Colonic mucosa (tissue), 4 donors: Measurements from ENCODE around the gene GRID1. TPM values are rescaled to one million over a fixed set of nuclear protein-coding genes. Genes with fewer than 3 reads are reported as not detected.

ENCODE experiments used
- DNase-seq: peaks from one replicate; pipeline ENCODE4 v3.0.0-alpha.2; 2020
- H3K27ac ChIP-seq: fragments of 200-600 bp; one replicate; pipeline ENCODE4 v1.8.0; 2021
- H3K27me3 ChIP-seq: fragments of 200-600 bp; one replicate; pipeline ENCODE4 v1.8.0; 2021
- H3K36me3 ChIP-seq: fragments of 200-600 bp; one replicate; pipeline ENCODE4 v1.8.0; 2021
- H3K4me1 ChIP-seq: fragments of 200-600 bp; one replicate; pipeline ENCODE4 v1.8.0; 2021; ENCODE audit warnings: mild to moderate bottlenecking
- H3K4me3 ChIP-seq: fragments of 200-600 bp; one replicate; pipeline ENCODE4 v1.8.0; 2021
- H3K9ac ChIP-seq, 2 donors: one replicate each; pipeline ENCODE4 v1.7.0; 2013; ENCODE audit warnings: control low read depth in 2 of 2, low read depth in 2 of 2, low read length in 2 of 2
- H3K9me3 ChIP-seq: fragments of 200-600 bp; one replicate; pipeline ENCODE4 v1.8.0; 2021
- CTCF ChIP-seq: fragments of 200-600 bp; IDR thresholded peaks from one replicate; pipeline ENCODE4 v1.8.0; 2022; ENCODE audit warnings: antibody characterized with exemption, mild to moderate bottlenecking
- intact Hi-C: fragments of 100-400 bp; cut with DNase I; formaldehyde crosslinking; loops from one replicate; pipeline ENCODE4 v1.14.1; 2022
- total RNA-seq, 2 donors: library from RNA; stranded (reverse); fragmentation: NEBNext Ultra II Directional in 1 of 2; extraction: Animal tissue kit (Norgen Biotek cat#: 25700) in 1 of 2; gene quantifications; one replicate each; pipeline ENCODE4 v1.2.1, GENCODE V29; 2021
- donor health status: healthy.
- donor health status: DM: no; HTN: no; CAD: no.
- donor health status: DM: no; HTN: no; CAD: no.

Gene GRID1
- total RNA-seq, 2 donors from 2014 or later, result 0.30 to 0.37 TPM

- Histone ChIP-seq H3K9me3 (no peaks in the 10 kb centered on the region), H3K27me3 (no peaks in the 10 kb centered on the region), H3K9ac (no peak overlapping the region), H3K4me3 (no peak overlapping the region), H3K4me1 (no peaks in the 10 kb centered on the region), H3K36me3 (no peaks in the 10 kb centered on the region), H3K27ac (no peak overlapping the region)
- no peak for TF ChIP-seq CTCF
- intact Hi-C loops, result no loop called here
- peak; percentile 4 for DNase-seq
Measured at GRCh38 chr10:86295351-86295750, 71.2 kb downstream of the GRID1 start.

DNA sequence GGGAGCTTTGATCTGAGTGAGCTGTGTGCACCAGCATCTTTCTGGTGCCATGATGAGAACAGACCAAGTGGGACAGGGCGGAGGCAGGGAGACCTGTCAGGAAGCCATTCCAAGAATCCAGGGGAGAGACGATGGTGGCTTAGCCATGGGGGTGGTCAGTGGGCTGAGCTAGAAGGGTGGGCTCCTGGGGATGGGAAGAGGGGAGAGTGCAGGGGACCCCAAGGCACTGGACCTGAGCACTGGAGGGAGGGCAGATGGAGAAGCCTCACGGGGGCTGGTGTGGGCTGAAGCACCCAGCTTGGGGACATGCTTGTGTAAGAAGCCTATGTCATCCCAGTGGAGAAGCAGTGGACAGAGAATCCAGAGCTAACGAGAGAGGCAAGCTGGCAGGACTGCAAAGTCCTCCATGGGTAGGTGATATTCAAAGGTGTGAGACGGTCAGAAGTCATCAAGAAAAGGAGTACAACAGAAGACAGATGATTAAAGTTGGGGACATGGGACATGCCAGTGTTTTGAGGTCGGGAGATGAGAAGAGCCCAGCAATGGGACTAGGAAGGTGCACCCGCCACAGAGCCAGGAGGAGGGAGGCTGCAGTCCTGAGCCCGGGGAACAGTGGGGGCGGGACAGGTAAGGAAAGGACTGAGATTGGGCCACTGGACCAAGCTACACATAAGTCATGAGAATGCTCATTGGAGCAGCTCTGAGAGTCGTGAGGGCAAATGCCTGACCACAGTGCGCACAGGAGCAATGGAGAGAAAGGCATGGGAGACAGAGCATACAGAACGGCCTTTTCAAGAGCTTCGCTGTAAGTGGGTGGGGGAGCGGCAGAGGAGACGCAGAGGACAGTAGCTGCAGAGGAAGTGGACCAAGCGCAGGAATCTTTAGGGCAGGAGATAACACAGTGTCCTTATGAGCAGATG is 72.0 kb downstream of the GRID1 start:
- H3K9me3 ChIP-seq, result no peaks in the 10 kb centered on the region
- DNase-seq, result peak; percentile 11
- H3K4me3 ChIP-seq, result no peak overlapping the region
- no peaks in the 10 kb centered on the region for H3K4me1 ChIP-seq
- no peaks in the 10 kb centered on the region for H3K36me3 ChIP-seq
- no peaks in the 10 kb centered on the region for H3K27me3 ChIP-seq
- no peak overlapping the region for H3K27ac ChIP-seq
- TF ChIP-seq CTCF, result no peak
- intact Hi-C loops, result no loop called here
- H3K9ac ChIP-seq, result no peak overlapping the region

DNA sequence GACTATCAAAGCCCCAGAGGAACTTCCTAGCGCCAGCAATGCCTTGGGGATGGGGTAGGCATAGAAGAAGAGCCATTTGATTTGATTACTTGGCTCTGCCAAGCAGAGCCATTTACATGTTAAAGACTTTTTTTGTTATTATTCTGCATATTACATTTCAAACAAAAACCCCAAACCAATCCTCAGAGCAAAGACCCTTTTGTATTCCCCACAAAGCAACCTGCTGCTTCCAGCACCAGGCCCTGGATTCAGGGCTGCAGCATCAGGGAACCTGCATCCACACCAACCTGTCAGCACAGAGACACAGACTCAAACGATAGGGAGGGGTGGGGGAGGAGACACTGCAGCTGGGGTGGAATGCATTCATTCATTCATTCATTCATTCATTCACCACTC is 73.2 kb downstream of the GRID1 start:
- intact Hi-C loops, result no loop called here
- Histone ChIP-seq H3K9ac (no peak overlapping the region), H3K27me3 (no peaks in the 10 kb centered on the region), H3K36me3 (no peaks in the 10 kb centered on the region), H3K4me1 (no peaks in the 10 kb centered on the region), H3K27ac (no peak overlapping the region), H3K4me3 (no peak overlapping the region), H3K9me3 (no peaks in the 10 kb centered on the region)
- peak; percentile 7 for DNase-seq
- no peak for TF ChIP-seq CTCF

DNA sequence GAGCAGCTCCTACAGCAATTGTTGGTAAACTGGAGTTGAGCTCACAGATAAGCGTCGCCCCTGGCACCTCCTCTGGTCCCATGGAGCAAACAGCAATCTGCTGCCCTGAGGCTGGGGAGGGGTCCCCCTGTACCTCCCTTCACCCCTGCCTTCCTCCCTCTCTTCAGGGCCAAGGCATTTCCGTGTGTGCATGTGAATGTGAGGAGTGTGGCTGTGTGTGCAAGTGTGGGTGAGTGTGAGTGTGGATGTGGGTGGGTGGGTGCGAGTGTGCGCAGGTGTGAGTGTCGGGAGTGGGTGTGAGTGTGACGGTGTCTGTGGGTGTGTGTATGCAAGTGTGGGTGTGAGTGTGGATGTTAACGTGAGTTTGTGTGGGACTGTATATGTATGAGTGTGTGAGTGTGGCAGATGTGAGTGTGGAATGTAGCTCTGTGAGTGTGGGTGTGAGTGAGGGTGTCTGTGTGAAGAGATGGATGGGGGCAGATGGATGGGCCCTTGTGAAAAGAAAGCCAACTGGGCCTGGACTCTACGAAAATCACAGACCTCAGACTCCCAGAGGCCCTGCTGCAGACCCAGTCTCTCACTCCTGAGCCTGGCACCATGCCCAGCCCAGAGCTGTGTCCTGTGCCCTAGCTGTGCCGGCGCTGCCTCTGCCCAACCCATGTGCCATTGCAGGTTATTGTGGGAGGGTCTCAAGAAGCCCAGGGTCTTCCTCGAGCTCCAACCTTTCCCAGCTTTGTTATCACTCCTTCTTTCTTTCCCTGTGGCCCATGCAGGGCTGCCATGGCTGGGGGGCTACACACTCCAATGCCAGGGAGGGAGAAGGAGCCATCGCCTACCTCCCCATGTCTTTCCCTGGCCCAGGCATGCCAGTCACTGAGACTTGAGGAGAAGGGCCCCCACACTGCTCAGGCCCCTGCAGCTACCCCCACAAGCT is 73.9 kb downstream of the GRID1 start:
- DNase-seq, result peak; percentile 13
- no peaks in the 10 kb centered on the region for H3K4me1 ChIP-seq
- intact Hi-C loops, result no loop called here
- no peak overlapping the region for H3K27ac ChIP-seq
- H3K27me3 ChIP-seq, result no peaks in the 10 kb centered on the region
- H3K4me3 ChIP-seq, result no peak overlapping the region
- no peaks in the 10 kb centered on the region for H3K9me3 ChIP-seq
- H3K9ac ChIP-seq, result no peak overlapping the region
- H3K36me3 ChIP-seq, result no peaks in the 10 kb centered on the region
- TF ChIP-seq CTCF, result no peak

GRCh38 chr10:86291616-86292340 is 74.8 kb downstream of the GRID1 start:
- Histone ChIP-seq H3K9me3 (no peaks in the 10 kb centered on the region), H3K27me3 (no peaks in the 10 kb centered on the region), H3K4me1 (no peaks in the 10 kb centered on the region), H3K4me3 (no peak overlapping the region), H3K9ac (no peak overlapping the region), H3K36me3 (no peaks in the 10 kb centered on the region), H3K27ac (no peak overlapping the region)
- intact Hi-C loops, result no loop called here
- peak; percentile 15 for DNase-seq
- no peak for TF ChIP-seq CTCF
